Measurements from ENCODE around the gene NCAN. TPM values are rescaled to one million over a fixed set of nuclear protein-coding genes. Genes with fewer than 3 reads are reported as not detected.

Gene NCAN
- total and polyA plus RNA-seq, 2 of the 13 experiments (the other 11 are each of a cell fraction or from before 2014, with no cell fraction given), result not detected

DNA sequence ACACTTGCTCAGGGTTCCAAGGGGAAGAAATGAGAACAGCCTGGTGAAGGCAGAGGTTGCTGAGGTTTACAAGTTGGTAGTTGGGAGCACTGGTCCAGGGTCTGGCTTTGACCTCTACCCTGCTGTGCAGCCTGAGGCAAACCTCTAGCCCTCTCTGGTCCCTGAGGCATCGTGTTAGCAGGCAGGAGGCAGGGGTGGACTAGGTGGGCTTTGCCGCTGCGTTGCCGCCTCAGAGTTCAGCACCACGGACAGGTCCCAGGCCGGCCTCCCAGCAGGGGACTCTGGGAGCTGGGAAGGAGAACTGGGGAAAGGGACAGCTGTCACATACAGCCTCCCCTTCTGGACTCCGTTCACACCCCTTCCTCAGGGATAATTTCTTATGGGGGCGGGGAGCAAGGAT, 3.1 kb downstream of the NCAN start (continued):
- TF ChIP-seq KLF6 (CRISPR knock-in tag; IDR thresholded peaks at IDR 0.05) (peak; percentile 82), SNRNP70 (IDR thresholded peaks at IDR 0.05; ENCODE audit: low read depth, low read length) (no peak), SUZ12 (IDR thresholded peaks at IDR 0.05; ENCODE audit: low read depth, low read length) (no peak), YEATS2 (CRISPR knock-in tag; IDR thresholded peaks at IDR 0.05; ENCODE audit: borderline replicate concordance) (peak; percentile 57; the same call in 1 of the 2 replicates), ZNF737 (CRISPR knock-in tag; IDR thresholded peaks at IDR 0.05; ENCODE audit: borderline replicate concordance) (no peak), XRCC5 (optimal IDR thresholded peaks at IDR 0.05; ENCODE audit: low read length) (peak; percentile 20), FOSL2 (CRISPR knock-in tag; IDR thresholded peaks at IDR 0.05) (no peak), KMT2B (CRISPR knock-in tag; IDR thresholded peaks at IDR 0.05) (0 out of 2 replicates have a peak, but pooled peaks have one; percentile 39), ZNF713 (CRISPR knock-in tag; IDR thresholded peaks at IDR 0.05) (no peak), SIX1 (CRISPR knock-in tag; IDR thresholded peaks at IDR 0.05; ENCODE audit: borderline replicate concordance) (no peak), NFYB (CRISPR knock-in tag; IDR thresholded peaks at IDR 0.05) (0 out of 2 replicates have a peak, but pooled peaks have one; percentile 19), ZNF530 (CRISPR knock-in tag; IDR thresholded peaks at IDR 0.05; ENCODE audit: low read depth) (no peak), NFE2L1 (CRISPR knock-in tag; IDR thresholded peaks at IDR 0.05; ENCODE audit: borderline replicate concordance) (no peak), SOX13 (IDR thresholded peaks at IDR 0.05) (no peak), SOX13 (CRISPR knock-in tag; conservative IDR thresholded peaks at IDR 0.05 in 1 of 2, IDR thresholded peaks at IDR 0.05 in 1 of 2) (peak in 1 of 2 experiments; percentile 41; a peak in 1 of 4 replicates), ZNF367 (CRISPR knock-in tag; IDR thresholded peaks at IDR 0.05; ENCODE audit: borderline replicate concordance) (peak; percentile 90; the same call in 1 of the 2 replicates)
- TF ChIP-seq, protein P1, sequence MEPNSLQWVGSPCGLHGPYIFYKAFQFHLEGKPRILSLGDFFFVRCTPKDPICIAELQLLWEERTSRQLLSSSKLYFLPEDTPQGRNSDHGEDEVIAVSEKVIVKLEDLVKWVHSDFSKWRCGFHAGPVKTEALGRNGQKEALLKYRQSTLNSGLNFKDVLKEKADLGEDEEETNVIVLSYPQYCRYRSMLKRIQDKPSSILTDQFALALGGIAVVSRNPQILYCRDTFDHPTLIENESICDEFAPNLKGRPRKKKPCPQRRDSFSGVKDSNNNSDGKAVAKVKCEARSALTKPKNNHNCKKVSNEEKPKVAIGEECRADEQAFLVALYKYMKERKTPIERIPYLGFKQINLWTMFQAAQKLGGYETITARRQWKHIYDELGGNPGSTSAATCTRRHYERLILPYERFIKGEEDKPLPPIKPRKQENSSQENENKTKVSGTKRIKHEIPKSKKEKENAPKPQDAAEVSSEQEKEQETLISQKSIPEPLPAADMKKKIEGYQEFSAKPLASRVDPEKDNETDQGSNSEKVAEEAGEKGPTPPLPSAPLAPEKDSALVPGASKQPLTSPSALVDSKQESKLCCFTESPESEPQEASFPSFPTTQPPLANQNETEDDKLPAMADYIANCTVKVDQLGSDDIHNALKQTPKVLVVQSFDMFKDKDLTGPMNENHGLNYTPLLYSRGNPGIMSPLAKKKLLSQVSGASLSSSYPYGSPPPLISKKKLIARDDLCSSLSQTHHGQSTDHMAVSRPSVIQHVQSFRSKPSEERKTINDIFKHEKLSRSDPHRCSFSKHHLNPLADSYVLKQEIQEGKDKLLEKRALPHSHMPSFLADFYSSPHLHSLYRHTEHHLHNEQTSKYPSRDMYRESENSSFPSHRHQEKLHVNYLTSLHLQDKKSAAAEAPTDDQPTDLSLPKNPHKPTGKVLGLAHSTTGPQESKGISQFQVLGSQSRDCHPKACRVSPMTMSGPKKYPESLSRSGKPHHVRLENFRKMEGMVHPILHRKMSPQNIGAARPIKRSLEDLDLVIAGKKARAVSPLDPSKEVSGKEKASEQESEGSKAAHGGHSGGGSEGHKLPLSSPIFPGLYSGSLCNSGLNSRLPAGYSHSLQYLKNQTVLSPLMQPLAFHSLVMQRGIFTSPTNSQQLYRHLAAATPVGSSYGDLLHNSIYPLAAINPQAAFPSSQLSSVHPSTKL (CRISPR knock-in tag; IDR thresholded peaks at IDR 0.05), result peak; percentile 55; the same call in 1 of the 2 replicates
- TF ChIP-seq, protein P2, sequence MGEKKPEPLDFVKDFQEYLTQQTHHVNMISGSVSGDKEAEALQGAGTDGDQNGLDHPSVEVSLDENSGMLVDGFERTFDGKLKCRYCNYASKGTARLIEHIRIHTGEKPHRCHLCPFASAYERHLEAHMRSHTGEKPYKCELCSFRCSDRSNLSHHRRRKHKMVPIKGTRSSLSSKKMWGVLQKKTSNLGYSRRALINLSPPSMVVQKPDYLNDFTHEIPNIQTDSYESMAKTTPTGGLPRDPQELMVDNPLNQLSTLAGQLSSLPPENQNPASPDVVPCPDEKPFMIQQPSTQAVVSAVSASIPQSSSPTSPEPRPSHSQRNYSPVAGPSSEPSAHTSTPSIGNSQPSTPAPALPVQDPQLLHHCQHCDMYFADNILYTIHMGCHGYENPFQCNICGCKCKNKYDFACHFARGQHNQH (CRISPR knock-in tag; IDR thresholded peaks at IDR 0.05), result peak; percentile 58; the same call in 1 of the 2 replicates
- TF ChIP-seq, protein P3, sequence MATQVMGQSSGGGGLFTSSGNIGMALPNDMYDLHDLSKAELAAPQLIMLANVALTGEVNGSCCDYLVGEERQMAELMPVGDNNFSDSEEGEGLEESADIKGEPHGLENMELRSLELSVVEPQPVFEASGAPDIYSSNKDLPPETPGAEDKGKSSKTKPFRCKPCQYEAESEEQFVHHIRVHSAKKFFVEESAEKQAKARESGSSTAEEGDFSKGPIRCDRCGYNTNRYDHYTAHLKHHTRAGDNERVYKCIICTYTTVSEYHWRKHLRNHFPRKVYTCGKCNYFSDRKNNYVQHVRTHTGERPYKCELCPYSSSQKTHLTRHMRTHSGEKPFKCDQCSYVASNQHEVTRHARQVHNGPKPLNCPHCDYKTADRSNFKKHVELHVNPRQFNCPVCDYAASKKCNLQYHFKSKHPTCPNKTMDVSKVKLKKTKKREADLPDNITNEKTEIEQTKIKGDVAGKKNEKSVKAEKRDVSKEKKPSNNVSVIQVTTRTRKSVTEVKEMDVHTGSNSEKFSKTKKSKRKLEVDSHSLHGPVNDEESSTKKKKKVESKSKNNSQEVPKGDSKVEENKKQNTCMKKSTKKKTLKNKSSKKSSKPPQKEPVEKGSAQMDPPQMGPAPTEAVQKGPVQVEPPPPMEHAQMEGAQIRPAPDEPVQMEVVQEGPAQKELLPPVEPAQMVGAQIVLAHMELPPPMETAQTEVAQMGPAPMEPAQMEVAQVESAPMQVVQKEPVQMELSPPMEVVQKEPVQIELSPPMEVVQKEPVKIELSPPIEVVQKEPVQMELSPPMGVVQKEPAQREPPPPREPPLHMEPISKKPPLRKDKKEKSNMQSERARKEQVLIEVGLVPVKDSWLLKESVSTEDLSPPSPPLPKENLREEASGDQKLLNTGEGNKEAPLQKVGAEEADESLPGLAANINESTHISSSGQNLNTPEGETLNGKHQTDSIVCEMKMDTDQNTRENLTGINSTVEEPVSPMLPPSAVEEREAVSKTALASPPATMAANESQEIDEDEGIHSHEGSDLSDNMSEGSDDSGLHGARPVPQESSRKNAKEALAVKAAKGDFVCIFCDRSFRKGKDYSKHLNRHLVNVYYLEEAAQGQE (IDR thresholded peaks at IDR 0.05; ENCODE audit: borderline replicate concordance in 1 of 2, low read depth in 1 of 2, low read length in 2 of 2), result peak in 1 of 2 experiments; percentile 97
- TF ChIP-seq, protein P4, sequence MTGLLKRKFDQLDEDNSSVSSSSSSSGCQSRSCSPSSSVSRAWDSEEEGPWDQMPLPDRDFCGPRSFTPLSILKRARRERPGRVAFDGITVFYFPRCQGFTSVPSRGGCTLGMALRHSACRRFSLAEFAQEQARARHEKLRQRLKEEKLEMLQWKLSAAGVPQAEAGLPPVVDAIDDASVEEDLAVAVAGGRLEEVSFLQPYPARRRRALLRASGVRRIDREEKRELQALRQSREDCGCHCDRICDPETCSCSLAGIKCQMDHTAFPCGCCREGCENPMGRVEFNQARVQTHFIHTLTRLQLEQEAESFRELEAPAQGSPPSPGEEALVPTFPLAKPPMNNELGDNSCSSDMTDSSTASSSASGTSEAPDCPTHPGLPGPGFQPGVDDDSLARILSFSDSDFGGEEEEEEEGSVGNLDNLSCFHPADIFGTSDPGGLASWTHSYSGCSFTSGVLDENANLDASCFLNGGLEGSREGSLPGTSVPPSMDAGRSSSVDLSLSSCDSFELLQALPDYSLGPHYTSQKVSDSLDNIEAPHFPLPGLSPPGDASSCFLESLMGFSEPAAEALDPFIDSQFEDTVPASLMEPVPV (CRISPR knock-in tag; IDR thresholded peaks at IDR 0.05), result 0 out of 2 replicates have a peak, but pooled peaks have one; percentile 36

All from HepG2 (cell line).